Psoas muscle (tissue), 8 donors: ENCODE data around the gene HLCS. TPM values are rescaled to one million over a fixed set of nuclear protein-coding genes. Genes with fewer than 3 reads are reported as not detected.

ENCODE experiments used
- ATAC-seq, 4 donors: fragments of 200-7000 bp; cut with Tn5 transposase; one replicate each; pipeline ENCODE4 v1.9.1; 2020; ENCODE audit warnings: moderate library complexity in 3 of 4, mild to moderate bottlenecking in 2 of 4
- DNase-seq, 2 donors: peaks; one replicate each; pipeline ENCODE4 v3.0.0-alpha.2; 2020
- H3K27ac ChIP-seq: fragments of 200-600 bp; one replicate; pipeline ENCODE4 v1.8.0; 2022
- H3K27me3 ChIP-seq, 3 donors: fragments of 200-600 bp in 1 of 3; one replicate each; pipeline versions ENCODE4 v1.6.1 to v1.8.0; 2013 to 2022; ENCODE audit warnings: low read length in 2 of 3, mild to moderate bottlenecking in 2 of 3, moderate library complexity in 1 of 3; ENCODE audit not compliant: insufficient read depth in 3 of 3
- H3K36me3 ChIP-seq, 2 donors: fragments of 200-600 bp in 1 of 2; one replicate each; pipeline versions ENCODE4 v1.6.1 to v1.8.0; 2013 to 2022; ENCODE audit warnings: low read depth in 1 of 2, mild to moderate bottlenecking in 1 of 2, moderate library complexity in 1 of 2; ENCODE audit not compliant: insufficient read depth in 1 of 2
- H3K4me1 ChIP-seq: fragments of 200-600 bp; one replicate; pipeline ENCODE4 v1.8.0; 2022
- H3K4me3 ChIP-seq: fragments of 200-600 bp; one replicate; pipeline ENCODE4 v1.8.0; 2022; ENCODE audit warnings: mild to moderate bottlenecking
- H3K9me3 ChIP-seq: fragments of 200-600 bp; one replicate; pipeline ENCODE4 v1.8.0; 2022
- WGBS, 3 donors: extraction: QIAGEN DNeasy Blood & Tissue Kit; methylation state at CpG; one replicate each; pipeline versions ENCODE4 v1.1.6 to v1.1.7; 2013; 5-methylcytosine and 5-hydroxymethylcytosine counted together
- intact Hi-C, 2 donors: fragments of 100-400 bp; cut with DNase I; formaldehyde crosslinking; loops; one replicate each; pipeline versions ENCODE4 v1.11.0 to v1.14.2; 2022
- polyA plus RNA-seq, 3 donors: library from polyadenylated mRNA; stranded (reverse); fragments of 200-250 nt; gene quantifications; one replicate each; pipeline ENCODE4 v1.2.3, GENCODE V29; 2013
- total RNA-seq, 4 donors: library from RNA; stranded (reverse); fragmentation: NEBNext Ultra II Directional in 2 of 4; extraction: Animal tissue kit (Norgen Biotek cat#: 25700) in 2 of 4; gene quantifications; one replicate each; pipeline versions ENCODE4 v1.2.1 to v1.2.4, GENCODE V29; 2021 to 2023
- TF ChIP-seq, protein P1 (sequence below): fragments of 200-600 bp; IDR thresholded peaks from one replicate; pipeline ENCODE4 v1.8.0; 2022; ENCODE audit warnings: antibody characterized with exemption
- donor health status: healthy with polysubstance abuse.
- donor health status: DM: no; HTN: no; CAD: no; lungs with moderate emphysema.
- donor health status: Bipolar disorder and iron deficiency.
- donor health status: healthy.
- donor health status: DM: yes; HTN: yes; CAD: no.
- donor health status: DM: no; HTN: no; CAD: no.
- donor health status: DM: no; HTN: no; CAD: no.
- donor health status: DM: yes; HTN: yes; CAD: no.

HLCS gene
- total and polyA plus RNA-seq, 7 donors: 3.6 to 13.5 (median 8.1) TPM

DNA sequence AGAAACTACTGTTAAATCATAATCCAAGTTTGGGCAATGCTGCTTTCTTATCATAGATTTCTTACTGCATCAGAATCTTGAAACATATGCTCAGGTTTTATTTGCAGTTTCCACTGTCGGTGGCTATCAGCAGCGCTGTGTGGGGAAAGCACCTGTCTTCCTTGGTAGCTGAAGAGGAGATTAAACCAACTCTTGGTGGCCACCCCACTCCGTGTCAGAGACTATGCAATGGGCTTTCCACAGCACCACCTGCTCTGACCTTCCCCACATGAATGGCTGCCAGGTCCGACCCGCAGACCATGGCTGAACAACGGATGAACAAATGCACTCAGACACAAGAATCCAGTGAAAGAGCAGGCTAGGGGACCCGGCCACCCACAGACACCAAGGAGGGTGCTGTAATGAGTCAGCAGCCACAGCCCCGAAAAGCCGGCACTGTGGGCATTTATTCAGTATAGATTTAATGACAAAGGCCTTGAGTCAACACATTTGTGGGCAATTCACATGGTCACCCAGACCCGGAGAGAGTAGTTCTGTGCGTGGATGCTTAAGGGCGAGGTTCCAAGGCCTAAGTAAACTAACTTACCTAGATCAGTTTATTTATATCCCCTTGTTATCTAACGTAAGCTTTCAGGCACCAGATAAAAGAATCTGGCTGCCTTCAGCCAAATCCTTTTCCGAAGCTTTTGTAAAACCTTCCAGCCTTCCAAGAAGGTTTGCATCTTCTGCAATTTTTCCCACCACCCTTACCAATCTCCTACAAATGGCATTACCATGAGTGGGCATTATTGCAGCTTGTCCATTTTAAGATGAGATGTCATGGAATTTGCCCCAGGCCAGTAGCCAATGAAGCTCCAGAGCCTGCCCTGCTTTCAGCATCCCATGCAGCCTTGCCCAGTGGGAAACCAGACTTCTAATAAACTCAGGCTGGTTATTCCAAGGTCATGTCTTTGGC, 82.7 kb downstream of the HLCS start:
- intact Hi-C loops: no loop called here
- 91 to 93% (median 91%) methylated on average over 14 of the region's 14 CpGs for WGBS, 3 donors
- H3K4me1 ChIP-seq: peaks cover 6% of the 10 kb centered on the region
- H3K4me3 ChIP-seq: no peak overlapping the region
- ATAC-seq (no peak), DNase-seq (no peak)
- no peaks in the 10 kb centered on the region for H3K36me3 ChIP-seq
- no peak overlapping the region for H3K27ac ChIP-seq
- no peaks in the 10 kb centered on the region for H3K27me3 ChIP-seq
- TF ChIP-seq, protein P1, sequence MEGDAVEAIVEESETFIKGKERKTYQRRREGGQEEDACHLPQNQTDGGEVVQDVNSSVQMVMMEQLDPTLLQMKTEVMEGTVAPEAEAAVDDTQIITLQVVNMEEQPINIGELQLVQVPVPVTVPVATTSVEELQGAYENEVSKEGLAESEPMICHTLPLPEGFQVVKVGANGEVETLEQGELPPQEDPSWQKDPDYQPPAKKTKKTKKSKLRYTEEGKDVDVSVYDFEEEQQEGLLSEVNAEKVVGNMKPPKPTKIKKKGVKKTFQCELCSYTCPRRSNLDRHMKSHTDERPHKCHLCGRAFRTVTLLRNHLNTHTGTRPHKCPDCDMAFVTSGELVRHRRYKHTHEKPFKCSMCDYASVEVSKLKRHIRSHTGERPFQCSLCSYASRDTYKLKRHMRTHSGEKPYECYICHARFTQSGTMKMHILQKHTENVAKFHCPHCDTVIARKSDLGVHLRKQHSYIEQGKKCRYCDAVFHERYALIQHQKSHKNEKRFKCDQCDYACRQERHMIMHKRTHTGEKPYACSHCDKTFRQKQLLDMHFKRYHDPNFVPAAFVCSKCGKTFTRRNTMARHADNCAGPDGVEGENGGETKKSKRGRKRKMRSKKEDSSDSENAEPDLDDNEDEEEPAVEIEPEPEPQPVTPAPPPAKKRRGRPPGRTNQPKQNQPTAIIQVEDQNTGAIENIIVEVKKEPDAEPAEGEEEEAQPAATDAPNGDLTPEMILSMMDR: no peak
- H3K9me3 ChIP-seq: no peaks in the 10 kb centered on the region

DNA sequence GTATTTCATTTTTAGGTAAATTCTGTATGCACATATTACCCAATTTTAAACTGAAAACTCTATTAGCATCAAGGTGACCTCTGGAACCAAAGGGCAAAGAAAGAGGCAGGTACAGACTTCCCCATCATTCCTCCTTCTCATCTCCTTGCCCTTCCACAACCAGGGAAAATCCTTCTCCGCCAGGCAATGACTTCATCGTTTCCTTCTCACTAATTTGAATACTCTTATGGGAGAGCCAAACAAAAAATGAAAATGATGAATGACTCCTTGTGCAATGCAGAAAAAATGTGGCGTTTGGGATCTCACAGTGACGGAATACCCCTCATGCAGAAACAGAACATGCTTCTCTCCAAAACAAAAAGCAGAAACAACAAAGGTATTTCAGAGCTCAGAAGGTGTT, 83.7 kb downstream of the HLCS start:
- Histone ChIP-seq H3K27me3 (no peaks in the 10 kb centered on the region), H3K9me3 (no peaks in the 10 kb centered on the region), H3K4me3 (no peak overlapping the region), H3K27ac (no peak overlapping the region), H3K36me3 (no peaks in the 10 kb centered on the region), H3K4me1 (peaks cover 6% of the 10 kb centered on the region)
- ATAC-seq: no peak
- intact Hi-C loops: no loop called here
- DNase-seq: no peak
- TF ChIP-seq, protein P1: no peak
- WGBS, 3 donors: 73 to 75% (median 75%) methylated on average over 4 of the region's 4 CpGs

DNA sequence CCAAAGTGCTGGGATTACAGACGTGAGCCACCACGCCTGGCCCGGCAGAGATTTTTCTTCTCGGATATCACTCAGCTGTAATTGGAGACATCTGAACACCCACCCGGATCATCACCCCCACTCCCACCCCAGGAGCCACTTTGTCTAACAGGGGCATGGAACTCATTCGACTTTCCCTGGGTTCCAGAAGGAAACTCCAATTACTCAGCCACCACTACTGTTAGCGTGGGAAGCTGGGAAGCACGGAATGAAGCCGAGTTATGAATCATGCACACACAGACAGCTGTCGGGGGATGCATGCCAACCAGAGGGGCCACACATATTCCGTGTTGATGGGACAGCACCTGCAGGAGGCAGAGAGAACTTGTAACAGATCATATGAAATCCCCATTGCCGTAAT, 85.2 kb downstream of the HLCS start:
- Histone ChIP-seq H3K4me3 (no peak overlapping the region), H3K36me3 (no peaks in the 10 kb centered on the region), H3K27ac (no peak overlapping the region), H3K9me3 (no peaks in the 10 kb centered on the region), H3K27me3 (no peaks in the 10 kb centered on the region), H3K4me1 (peaks cover 6% of the 10 kb centered on the region)
- WGBS, 3 donors: 41 to 64% (median 42%) methylated on average over 12 of the region's 12 CpGs
- TF ChIP-seq, protein P1: no peak
- DNase-seq: no peak
- intact Hi-C loops: no loop called here
- peak; percentile 29 to 80 (median 56) for ATAC-seq

DNA sequence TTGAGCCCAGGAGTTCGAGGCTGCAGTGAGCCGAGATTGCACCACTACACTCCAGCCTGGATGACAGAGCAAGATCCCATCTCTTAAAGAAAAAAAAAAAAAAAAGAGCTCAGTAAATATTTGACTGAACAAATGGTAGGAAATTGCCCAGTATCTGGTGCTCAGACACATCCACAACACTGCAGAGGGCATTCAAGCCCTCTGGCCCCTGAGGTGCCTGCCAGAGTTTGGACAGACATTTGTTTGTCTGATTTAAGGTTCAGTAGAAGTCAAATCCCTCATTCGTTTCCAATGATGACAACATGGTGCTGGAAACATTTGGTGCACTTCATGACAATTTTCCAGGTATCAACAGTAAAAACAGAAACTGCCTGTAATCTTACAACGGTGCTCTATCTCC, 86.6 kb downstream of the HLCS start:
- TF ChIP-seq, protein P1: no peak
- no peak overlapping the region for H3K4me3 ChIP-seq
- ATAC-seq (no peak), DNase-seq (no peak)
- H3K9me3 ChIP-seq: no peaks in the 10 kb centered on the region
- WGBS, 3 donors: 57 to 70% (median 59%) methylated on average over 4 of the region's 4 CpGs
- H3K27ac ChIP-seq: no peak overlapping the region
- no peaks in the 10 kb centered on the region for H3K36me3 ChIP-seq
- H3K27me3 ChIP-seq: no peaks in the 10 kb centered on the region
- intact Hi-C loops: no loop called here
- H3K4me1 ChIP-seq: peaks cover 6% of the 10 kb centered on the region

DNA sequence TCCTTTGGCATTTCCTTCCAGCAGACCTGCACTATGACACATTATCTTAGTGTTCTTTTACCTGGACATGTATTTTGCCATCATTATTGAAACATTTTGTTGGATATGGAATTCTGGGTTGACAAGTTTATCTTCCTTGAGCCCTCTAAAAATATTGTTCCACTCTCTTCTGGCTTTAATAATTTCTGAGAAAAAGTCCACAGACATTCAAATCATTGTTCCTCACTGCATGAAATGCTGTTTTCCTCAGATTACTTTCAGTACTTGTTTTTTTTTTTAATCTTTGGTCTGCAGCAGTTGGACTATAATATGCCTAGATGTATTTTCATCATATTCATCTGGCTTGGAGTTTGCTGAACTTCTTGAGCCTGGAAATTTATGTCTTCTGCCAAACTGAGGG, 88.7 kb downstream of the HLCS start:
- no peak overlapping the region for H3K27ac ChIP-seq
- TF ChIP-seq, protein P1: no peak
- DNase-seq (no peak), ATAC-seq (no peak)
- intact Hi-C loops: no loop called here
- no peaks in the 10 kb centered on the region for H3K36me3 ChIP-seq
- no peak overlapping the region for H3K4me3 ChIP-seq
- H3K9me3 ChIP-seq: no peaks in the 10 kb centered on the region
- H3K4me1 ChIP-seq: peaks cover 6% of the 10 kb centered on the region
- no peaks in the 10 kb centered on the region for H3K27me3 ChIP-seq
